Heart left ventricle (tissue), 13 donors: ENCODE data around the gene RAB27B.

ENCODE experiments used
- CTCF ChIP-seq, 12 donors: fragments of 200-600 bp; sonication (generic) in 4 of 12; IDR thresholded peaks; one replicate each; pipeline versions ENCODE4 v1.5.0 to v1.8.0; 2018 to 2022; ENCODE audit warnings: antibody characterized with exemption in 12 of 12, mild to moderate bottlenecking in 5 of 12
- POLR2A ChIP-seq, 2 donors: fragments of 450-650 bp; IDR thresholded peaks; one replicate each; pipeline ENCODE4 v1.6.1; 2017; ENCODE audit warnings: antibody characterized with exemption in 2 of 2, mild to moderate bottlenecking in 2 of 2, moderate library complexity in 2 of 2
- donor health status: ischemic (EF 13 %, LVEDD 7.1; RV severe dilation, severe dysfunction).
- donor health status: DM: no; HTN: yes; CAD: no.
- donor health status: DM: no; HTN: no; CAD: no.
- donor health status: ischemic (EF 25% LVEDD 6.9; RV normal size, moderate dysfunction).
- donor health status: ischemic (EF 25% LVEDD 5.7; RV mildly dilated, moderate dysfunction).
- donor health status: ischemic (EF 35%, LVEDD 5.7; RV mildly dilated, moderate dysfunction).
- donor health status: nonischemic (EF 11% LVEDD 7.7; RV severe dilation, severe dysfunction).
- donor health status: DM: yes; HTN: yes; CAD: no.
- donor health status: PGD.
- donor health status: ischemic (EF 29% LVEDD 5.4; RV normal size, mild dysfunction).
- donor health status: nonischemic (EF 23%, LVEDD 6.1; RV moderate dilation, normal function).

GRCh38 chr18:54914816-54915215, 86.5 kb downstream of the RAB27B start:
- no peak for TF ChIP-seq CTCF (IDR thresholded peaks at IDR 0.05)
- no peak for TF ChIP-seq POLR2A (IDR thresholded peaks at IDR 0.05)
